GM18951 (cell line): ENCODE measurements around the gene ZNF423.

Source experiments
- POLR2A ChIP-seq: IDR thresholded peaks from 4 replicates; pipeline ENCODE4 v1.6.1; 2011; ENCODE audit warnings: mild to moderate bottlenecking; ENCODE audit not compliant: insufficient read length, insufficient read depth; ENCODE audit errors: extremely low read depth
- in situ Hi-C: fragments of 300-500 bp; cut with MboI; formaldehyde crosslinking; loops from one replicate; pipeline ENCODE4 v1.12.0; 2022; ENCODE audit warnings: low sequenced_read_pairs, mixed read lengths, inconsistent platforms; ENCODE audit not compliant: unreplicated experiment

The ZNF423 gene

DNA sequence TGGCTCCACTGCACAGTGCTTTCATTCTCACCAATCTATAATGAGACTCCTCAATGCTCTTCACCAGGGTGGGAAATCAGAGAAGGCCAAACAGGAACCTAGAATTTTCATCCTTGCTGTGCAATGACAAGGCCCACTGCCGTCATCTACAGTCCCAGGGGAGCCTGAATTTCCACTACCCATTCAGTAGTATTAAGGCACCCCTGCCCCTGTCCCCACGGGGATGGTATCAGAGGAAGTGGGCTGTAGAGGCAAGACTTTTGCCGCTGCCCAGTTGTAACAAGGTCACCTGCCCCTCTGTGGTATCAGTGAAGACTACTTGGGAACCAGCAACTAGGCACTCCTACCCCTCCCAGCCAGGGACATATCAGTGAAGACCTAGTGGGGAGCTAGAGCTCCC, 377.8 kb downstream of the ZNF423 start:
- in situ Hi-C loops, result no loop called here
- TF ChIP-seq POLR2A, result no peak

DNA sequence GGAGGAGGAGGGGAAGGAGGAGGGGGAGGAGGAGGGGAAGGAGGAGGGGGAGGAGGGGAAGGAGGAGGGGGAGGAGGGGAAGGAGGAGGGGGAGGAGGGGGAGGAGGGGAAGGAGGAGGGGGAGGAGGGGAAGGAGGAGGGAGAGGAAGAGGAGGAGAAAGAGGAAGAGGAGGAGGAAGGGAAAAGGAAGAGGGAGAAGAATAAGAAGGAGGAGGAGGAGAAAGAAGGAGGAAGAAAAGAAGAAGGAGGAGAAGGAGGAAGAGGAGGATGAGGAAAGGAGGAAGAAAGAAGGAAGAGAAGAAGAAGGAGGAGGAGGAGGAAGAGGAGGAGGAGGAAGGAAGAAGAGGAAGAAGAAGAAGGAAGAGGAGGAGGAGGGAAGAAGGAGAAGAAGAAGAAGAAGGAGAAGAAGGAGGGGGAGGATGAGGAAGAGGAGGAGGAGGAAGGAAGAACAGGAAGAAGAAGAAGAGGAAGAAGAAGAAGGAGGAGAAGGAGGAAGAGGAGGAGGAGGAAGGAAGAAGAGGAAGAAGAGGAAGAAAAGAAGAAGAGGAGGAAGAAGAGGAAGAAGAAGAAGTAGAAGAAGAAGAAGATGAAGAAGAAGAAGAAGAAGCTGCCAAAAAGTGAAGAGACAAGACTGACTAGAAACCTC, 378.5 kb downstream of the ZNF423 start:
- in situ Hi-C loops, result no loop called here

DNA sequence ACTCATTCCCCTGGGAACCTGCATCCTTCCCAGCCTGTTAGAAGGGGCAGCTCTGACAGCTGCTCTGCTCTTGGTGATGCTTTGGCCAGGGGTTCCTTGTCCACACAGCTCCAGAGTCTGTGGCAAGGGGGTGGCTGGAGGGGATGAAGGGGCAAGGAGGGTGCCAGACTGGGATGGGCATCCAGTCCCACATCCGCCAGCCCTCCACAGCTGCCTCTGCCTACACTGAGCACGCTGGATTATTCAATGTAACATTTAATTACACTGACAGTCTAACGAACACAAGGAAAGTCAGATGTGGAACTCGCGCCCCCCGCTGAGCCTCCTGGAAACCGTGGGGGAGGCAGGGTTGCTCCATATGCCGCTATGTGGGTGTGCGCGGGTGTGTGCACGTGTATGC, 381.2 kb downstream of the ZNF423 start:
- in situ Hi-C loops, result no loop called here
- TF ChIP-seq POLR2A, result no peak

More for the DNA sequence above, 378.5 kb downstream of the ZNF423 start:
- no peak for TF ChIP-seq POLR2A

DNA sequence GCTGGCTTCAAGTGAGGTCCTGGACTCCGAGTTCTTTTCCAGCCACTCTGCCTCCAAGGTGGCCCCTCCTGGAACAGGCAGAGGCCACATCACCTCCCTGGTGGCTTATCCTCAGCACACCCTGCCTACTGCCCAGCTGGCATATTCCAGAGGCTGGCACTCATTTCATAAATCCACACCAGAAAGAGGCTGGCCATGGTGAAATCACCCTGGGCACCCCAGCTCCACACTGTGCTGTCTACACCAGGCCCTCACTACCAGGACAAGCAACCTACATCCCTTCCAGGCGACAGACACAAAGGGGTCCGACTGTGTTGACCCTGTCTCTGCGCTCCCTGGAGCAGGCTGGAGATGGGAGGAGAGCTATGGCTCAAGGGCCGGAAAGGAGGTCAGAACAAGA, 382.1 kb downstream of the ZNF423 start:
- in situ Hi-C loops, result no loop called here
- TF ChIP-seq POLR2A, result no peak

DNA sequence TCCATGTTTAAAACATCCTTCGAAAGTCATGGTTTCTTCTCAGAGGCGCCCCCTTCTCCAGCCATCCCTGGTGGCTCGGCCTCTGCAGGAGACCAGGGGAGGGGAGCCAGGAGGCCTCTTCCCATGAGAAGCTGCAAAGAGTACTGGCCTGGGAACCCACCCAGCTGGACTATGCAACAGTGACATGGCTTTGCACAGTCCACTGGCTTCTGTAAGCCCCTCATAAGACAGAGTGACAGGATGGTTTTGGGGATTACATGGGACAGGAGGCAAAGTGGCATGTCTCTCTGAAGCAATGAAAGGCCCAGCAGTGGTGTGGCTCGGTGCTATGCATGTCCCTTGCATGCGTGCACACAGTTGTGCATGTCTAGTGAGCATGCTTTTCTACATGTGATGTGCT, 382.8 kb downstream of the ZNF423 start:
- no peak for TF ChIP-seq POLR2A

DNA sequence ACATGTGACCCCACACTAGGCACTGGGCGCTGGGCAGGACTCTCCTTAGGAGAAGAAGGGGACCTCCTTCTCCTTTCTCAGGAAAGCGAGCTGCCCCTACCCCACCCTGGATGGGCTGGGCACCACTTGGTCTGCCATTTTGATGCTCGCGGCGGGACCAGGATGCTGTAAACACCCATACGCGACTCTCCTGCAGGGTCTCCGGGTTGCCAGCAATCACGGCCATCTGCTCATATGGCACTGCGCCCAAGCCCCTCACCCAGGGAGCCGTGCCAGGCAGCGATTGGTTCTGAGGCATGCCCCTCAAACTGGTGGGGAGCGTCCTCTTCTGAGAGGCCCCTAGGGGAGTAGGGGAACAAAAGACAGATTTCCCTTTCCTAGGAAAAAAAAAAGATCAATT, 383.3 kb downstream of the ZNF423 start:
- in situ Hi-C loops, result no loop called here
- no peak for TF ChIP-seq POLR2A

More for the DNA sequence above, 382.8 kb downstream of the ZNF423 start:
- in situ Hi-C loops, result no loop called here

DNA sequence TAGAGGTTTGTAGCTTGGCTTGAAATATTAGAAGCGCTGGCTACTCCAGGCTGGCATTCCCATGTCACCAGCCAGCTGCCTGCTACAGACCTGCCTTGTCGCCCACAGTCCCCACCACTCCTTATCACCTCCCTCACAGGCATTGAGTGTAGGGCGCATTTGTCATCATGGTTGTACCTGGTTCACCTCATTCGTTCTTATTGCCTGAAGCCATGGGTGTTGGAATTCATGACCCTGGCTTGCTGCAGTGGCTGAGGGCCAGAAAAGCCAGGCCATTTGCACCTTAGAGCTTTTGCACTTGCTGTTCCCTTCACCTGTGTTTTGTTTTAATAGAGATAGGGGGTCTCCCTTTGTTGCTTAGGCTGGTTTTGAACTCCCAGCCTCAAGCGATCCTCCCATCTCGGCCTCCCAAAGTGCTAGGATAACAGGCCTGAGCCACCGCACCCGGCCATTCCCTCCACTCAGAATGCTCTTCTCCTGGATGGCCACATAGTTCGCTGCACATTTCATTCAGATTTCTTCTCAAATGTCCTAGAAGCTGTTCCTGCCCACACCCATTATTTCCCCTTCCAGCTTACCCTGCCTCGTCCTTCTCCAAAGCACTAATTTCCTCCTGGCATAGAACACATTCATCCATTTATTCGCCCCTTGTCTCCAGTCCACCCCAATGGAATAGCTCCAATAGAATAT, 384.7 kb downstream of the ZNF423 start:
- no peak for TF ChIP-seq POLR2A
- in situ Hi-C loops, result no loop called here

DNA sequence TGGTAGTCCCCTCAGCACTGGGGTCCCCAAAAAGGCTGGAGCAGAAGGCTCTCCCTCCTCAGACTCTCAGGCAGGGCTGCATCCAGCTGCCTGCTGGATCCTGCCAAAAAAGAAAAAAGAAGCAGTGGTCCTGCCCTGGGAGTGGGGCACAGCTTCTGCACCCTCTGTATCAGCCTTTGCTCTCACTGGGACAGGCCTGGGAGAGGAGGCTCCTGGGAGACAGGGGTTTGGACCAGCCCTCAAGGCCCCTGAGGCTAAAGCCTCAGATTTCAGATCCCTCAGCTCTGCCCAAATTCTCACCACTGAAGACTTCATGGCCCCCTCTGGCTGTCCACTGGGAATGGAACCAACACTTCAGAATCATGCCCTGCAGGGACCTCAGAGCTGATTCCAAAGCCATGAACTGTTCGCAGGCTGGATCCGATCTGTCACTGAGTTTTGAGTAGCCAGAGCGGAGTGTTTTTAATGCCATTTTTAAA, 385.4 kb downstream of the ZNF423 start:
- in situ Hi-C loops, result no loop called here
- TF ChIP-seq POLR2A, result no peak

DNA sequence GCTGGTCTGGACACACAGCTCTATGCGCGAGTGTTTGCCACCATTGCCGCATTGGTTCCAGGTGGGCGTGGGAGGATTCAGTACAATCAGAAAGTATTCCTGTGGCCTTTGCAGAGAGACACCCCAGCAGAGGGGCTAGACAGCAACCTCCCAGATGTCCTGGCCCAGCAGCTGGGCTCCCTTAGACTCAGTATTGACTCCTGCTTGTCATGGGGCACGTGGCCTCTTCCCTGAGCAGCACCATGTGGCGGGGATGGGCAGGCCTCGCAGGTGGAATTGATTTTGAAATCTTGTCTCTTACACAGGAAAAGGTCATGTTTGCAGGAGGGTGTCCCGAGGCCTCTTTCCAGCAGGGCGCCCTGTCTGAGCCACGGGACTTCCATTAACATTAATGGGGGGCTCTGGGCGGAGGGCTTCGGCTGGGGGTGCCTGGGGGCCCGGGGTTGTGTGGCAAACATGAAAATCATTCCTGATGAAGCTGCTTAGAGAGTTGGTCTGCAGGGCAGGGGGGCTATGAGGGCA, 385.9 kb downstream of the ZNF423 start:
- in situ Hi-C loops, result no loop called here
- no peak for TF ChIP-seq POLR2A

DNA sequence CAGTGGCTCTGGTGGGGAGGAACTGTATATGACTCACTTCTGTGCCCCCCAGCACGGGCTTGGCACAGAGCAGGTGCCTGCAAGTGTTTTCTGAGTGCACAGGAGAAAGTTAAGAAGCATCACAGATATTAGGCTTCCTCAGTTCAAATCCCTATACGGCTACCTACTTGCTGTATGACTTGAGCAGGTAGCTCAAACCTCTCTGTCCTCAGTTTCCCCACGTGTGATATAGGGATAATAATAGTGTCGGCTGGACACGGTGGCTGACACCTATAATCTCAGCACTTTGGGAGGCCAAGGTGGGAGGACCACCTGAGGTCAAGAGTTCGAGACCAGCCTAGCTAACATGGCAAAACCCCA, 386.6 kb downstream of the ZNF423 start:
- no peak for TF ChIP-seq POLR2A
- in situ Hi-C loops, result no loop called here

DNA sequence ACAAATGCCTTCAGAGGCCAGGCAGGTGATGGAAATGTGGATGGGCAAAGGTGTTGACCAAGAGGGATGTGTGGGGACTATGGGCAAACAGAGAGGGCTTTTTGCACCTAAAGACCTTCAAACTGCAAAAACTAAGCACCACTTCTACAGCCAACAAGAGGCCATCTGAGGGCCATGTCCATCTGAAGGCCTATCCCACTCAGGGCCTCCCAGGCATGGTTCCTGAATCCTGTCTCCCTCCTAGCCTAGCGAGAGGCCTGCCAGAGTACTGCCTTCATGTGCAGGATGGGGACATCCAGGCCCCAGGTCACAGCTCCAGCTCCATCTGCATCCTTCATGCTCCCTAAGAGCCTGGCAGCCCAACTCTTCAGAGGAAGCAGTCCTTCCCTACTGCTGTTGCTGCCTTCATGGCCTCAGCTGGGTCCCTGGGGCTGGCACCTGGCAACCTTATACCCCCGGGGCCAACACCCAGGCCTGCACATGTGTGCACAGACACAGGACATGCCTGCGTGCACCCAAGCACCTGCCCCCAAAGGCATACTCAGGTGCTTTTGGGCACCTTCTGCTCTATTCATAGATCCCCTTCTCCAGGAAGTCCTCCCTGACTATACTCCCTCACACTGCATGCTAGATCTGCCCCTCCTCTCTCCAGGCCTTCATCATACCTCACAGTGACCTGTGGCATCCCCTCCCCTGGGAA, 387.2 kb downstream of the ZNF423 start:
- in situ Hi-C loops, result no loop called here
- TF ChIP-seq POLR2A, result no peak

DNA sequence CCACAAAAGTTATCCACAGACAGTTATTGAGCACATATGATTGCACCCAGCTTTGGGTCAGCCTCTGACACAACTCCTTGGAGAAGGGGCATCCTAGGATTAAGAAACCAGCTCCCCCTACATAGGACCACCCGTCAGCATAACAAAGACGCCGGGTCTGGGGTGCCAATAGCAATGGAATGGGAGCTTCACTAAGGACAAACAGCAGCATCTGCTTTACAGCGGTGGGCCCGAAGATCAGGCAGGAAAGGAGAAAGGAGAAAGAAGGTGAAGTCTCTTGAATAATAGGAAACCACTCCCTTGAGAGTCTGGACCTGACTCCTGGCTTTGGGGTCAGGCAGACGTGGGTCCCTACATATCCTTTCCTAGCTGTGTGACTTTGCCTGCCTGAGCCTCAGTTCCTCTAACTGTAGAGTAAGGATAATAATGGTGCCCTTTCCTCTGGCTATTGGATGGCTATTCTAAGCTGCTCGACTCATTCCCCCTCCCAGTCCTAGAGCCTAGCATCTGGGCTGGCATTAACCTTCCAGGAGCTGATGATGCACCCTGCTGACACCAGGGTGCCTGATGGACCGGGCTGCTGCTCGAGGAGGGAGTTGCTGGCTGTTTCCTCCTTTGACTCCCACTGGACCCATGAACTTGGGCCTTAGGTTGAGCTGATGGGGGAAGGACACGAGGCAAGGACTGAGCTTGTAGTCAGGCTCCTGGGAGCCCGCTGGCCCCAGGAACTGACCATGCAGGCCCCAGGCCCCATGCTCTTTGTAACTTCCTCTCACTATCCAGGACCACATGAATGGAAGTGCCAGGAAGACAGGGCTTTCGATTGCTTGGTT, 388.2 kb downstream of the ZNF423 start:
- in situ Hi-C loops, result no loop called here
- no peak for TF ChIP-seq POLR2A

DNA sequence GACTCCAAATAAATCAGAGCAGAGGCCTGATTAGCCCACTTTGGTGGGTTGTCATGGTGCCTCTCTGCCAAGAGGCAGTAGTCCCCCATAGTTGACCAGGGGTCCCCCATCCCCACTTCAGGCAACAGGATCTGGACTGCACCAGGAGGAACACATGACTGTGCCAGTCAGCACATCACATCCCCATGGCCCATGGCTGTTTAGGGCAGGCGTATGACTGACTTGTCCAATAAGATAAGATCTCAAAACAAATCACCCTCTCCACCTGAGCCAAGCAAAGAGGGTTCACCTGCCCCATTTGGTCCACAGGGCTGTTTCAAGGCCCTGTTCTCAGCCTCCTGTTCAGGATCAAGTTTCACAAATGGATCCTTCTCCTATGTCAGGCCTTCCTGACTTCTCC, 389.0 kb downstream of the ZNF423 start:
- in situ Hi-C loops, result no loop called here
- TF ChIP-seq POLR2A, result no peak
